Measurements from ENCODE around the gene MTMR12.

MTMR12 gene

GRCh38 chr5:32276173-32276853 is 36.4 kb downstream of the MTMR12 start:
- H3K4me3 ChIP-seq (replicated peaks in 1 of 2; ENCODE audit: low read depth in 2 of 2, low read length in 2 of 2), result no peak overlapping the region
- peak; percentile 65 to 68 for DNase-seq (ENCODE audit: low read depth in 2 of 2)
- TF ChIP-seq, protein P1, sequence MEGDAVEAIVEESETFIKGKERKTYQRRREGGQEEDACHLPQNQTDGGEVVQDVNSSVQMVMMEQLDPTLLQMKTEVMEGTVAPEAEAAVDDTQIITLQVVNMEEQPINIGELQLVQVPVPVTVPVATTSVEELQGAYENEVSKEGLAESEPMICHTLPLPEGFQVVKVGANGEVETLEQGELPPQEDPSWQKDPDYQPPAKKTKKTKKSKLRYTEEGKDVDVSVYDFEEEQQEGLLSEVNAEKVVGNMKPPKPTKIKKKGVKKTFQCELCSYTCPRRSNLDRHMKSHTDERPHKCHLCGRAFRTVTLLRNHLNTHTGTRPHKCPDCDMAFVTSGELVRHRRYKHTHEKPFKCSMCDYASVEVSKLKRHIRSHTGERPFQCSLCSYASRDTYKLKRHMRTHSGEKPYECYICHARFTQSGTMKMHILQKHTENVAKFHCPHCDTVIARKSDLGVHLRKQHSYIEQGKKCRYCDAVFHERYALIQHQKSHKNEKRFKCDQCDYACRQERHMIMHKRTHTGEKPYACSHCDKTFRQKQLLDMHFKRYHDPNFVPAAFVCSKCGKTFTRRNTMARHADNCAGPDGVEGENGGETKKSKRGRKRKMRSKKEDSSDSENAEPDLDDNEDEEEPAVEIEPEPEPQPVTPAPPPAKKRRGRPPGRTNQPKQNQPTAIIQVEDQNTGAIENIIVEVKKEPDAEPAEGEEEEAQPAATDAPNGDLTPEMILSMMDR (IDR thresholded peaks at IDR 0.05; ENCODE audit: low read depth, low read length), result no peak

DNA sequence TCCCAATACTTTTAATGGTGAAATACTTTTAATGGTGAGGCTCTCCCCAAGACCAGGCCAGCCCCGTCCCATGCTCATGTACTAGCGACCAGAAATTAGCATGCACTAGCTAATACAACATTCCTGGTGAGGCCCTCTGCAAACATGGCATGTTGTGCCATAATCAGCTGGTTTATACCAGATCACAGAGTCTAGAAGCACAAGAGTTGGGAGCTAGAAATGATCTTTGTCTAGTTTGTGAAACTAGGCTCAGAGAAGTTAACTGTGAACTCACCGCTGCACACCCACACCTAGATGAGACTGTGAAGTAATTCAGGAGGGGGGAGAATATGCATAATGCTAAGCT is 37.4 kb downstream of the MTMR12 start:
- TF ChIP-seq, protein P1 (IDR thresholded peaks at IDR 0.05; ENCODE audit: low read depth, low read length), result no peak

GRCh38 chr5:32274548-32275395 is 38.0 kb downstream of the MTMR12 start:
- peak; percentile 66 to 74 for DNase-seq (ENCODE audit: low read depth in 2 of 2)
- TF ChIP-seq, protein P1 (IDR thresholded peaks at IDR 0.05; ENCODE audit: low read depth, low read length), result no peak
- no peak overlapping the region for H3K4me3 ChIP-seq (replicated peaks in 1 of 2; ENCODE audit: low read depth in 2 of 2, low read length in 2 of 2)

More for the DNA sequence above, 37.4 kb downstream of the MTMR12 start:
- H3K4me3 ChIP-seq (replicated peaks in 1 of 2; ENCODE audit: low read depth in 2 of 2, low read length in 2 of 2), result no peak overlapping the region
- DNase-seq (ENCODE audit: low read depth in 2 of 2), result peak; percentile 36 to 46

DNA sequence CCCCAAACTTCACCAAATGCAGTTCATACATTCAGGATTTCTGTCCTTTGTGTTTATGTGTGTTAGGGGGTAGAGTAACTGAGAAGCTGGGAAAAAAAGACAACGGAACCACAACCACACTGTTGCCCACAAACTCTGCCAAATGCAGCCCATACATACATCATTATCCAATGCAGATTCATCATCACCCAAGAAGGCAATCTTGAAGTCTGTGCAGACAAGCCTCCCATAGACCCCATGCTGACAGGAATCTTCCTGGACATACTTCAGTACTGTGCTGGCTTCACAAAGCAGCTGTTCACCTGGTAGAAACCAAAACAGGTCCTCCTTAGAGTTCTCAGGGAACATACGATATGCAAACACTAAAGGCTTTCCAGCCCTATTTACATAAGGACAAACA is 38.9 kb downstream of the MTMR12 start:
- TF ChIP-seq, protein P1 (IDR thresholded peaks at IDR 0.05; ENCODE audit: low read depth, low read length), result no peak
- no peak for DNase-seq (ENCODE audit: low read depth in 2 of 2)
- no peak overlapping the region for H3K4me3 ChIP-seq (replicated peaks in 1 of 2; ENCODE audit: low read depth in 2 of 2, low read length in 2 of 2)

GRCh38 chr5:32272746-32273145 is 40.0 kb downstream of the MTMR12 start:
- DNase-seq (ENCODE audit: low read depth in 2 of 2), result no peak
- TF ChIP-seq, protein P1 (IDR thresholded peaks at IDR 0.05; ENCODE audit: low read depth, low read length), result no peak
- H3K4me3 ChIP-seq (replicated peaks in 1 of 2; ENCODE audit: low read depth in 2 of 2, low read length in 2 of 2), result no peak overlapping the region

DNA sequence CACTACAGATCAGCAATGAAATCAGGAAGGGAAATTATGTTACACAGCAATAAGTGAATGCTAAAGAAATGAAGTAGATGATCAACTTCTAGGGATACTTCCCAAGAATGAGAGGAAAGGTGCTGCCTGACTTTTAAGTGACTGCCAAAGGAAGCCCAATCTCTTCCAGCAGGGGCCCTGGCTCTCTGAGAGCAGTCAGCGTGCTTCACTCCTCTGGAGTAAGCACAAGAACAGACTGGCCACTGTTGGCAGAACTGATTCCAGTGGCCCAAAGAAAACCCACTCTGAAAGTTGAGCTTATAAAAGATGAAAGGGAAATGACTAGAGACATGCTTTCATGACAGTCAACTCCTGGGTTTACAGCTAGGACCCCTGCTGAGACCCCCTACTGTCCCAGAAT is 41.8 kb downstream of the MTMR12 start:
- H3K4me3 ChIP-seq (replicated peaks in 1 of 2; ENCODE audit: low read depth in 2 of 2, low read length in 2 of 2), result no peak overlapping the region
- no peak for DNase-seq (ENCODE audit: low read depth in 2 of 2)
- TF ChIP-seq, protein P1 (IDR thresholded peaks at IDR 0.05; ENCODE audit: low read depth, low read length), result no peak

All from cardiac fibroblast (primary cell).